OCI-LY1 (cell line): ENCODE data around the gene MBOAT1.

Experiments used
- H2AFZ ChIP-seq: fragments of 200-600 bp; sonication (generic), shearing (Covaris generic); 2 replicates; pipeline ENCODE4 v1.6.0; 2014; ENCODE audit warnings: antibody characterized with exemption, mild to moderate bottlenecking, low read length
- H3F3A ChIP-seq: fragments of 200-600 bp; sonication (generic), shearing (Covaris generic); 2 replicates; pipeline ENCODE4 v1.6.0; 2014; ENCODE audit warnings: mild to moderate bottlenecking, antibody characterized with exemption, low read length, moderate library complexity; ENCODE audit not compliant: insufficient read depth
- H3K27ac ChIP-seq: fragments of 200-600 bp; sonication (generic); 2 replicates; pipeline ENCODE4 v1.5.1; 2014; ENCODE audit warnings: low read length, mixed run types, mild to moderate bottlenecking, low read depth; ENCODE audit not compliant: poor library complexity, severe bottlenecking
- H3K27me3 ChIP-seq: fragments of 200-600 bp; sonication (generic); 2 replicates; pipeline ENCODE4 v1.6.0; 2014; ENCODE audit warnings: antibody characterized with exemption, mild to moderate bottlenecking, low read length, moderate library complexity; ENCODE audit not compliant: insufficient read depth
- H3K36me3 ChIP-seq: fragments of 200-600 bp; sonication (generic); 2 replicates; pipeline ENCODE4 v1.6.1; 2014; ENCODE audit warnings: mild to moderate bottlenecking, antibody characterized with exemption, low read length, moderate library complexity, mixed read lengths; ENCODE audit not compliant: insufficient read depth
- H3K4me1 ChIP-seq: fragments of 200-600 bp; sonication (generic); 2 replicates; pipeline ENCODE4 v1.5.1; 2014; ENCODE audit warnings: mild to moderate bottlenecking, low read length, moderate library complexity; ENCODE audit not compliant: insufficient read depth, severe bottlenecking
- H3K4me2 ChIP-seq: fragments of 200-600 bp; sonication (generic), shearing (Covaris generic); 2 replicates; pipeline ENCODE4 v1.6.1; 2014; ENCODE audit warnings: low read length
- H3K4me3 ChIP-seq: fragments of 200-600 bp; sonication (generic); 2 replicates; pipeline ENCODE4 v1.5.1; 2014; ENCODE audit warnings: low read length, low read depth, mild to moderate bottlenecking, mixed read lengths; ENCODE audit not compliant: poor library complexity, severe bottlenecking
- H3K79me2 ChIP-seq: fragments of 200-600 bp; shearing (Covaris generic); 2 replicates; pipeline ENCODE4 v1.6.1; 2016; ENCODE audit warnings: mixed run types, low read length, mixed read lengths; ENCODE audit not compliant: insufficient read depth
- H3K9ac ChIP-seq: fragments of 200-600 bp; sonication (generic), shearing (Covaris generic); 2 replicates; pipeline ENCODE4 v1.6.1; 2014; ENCODE audit warnings: mild to moderate bottlenecking, low read length, mixed read lengths
- H3K9me2 ChIP-seq: fragments of 200-600 bp; sonication (generic), shearing (Covaris generic); 2 replicates; pipeline ENCODE4 v1.6.1; 2014; ENCODE audit warnings: low read depth, mild to moderate bottlenecking, low read length, mixed read lengths
- H3K9me3 ChIP-seq: fragments of 200-600 bp; shearing (Covaris generic); 2 replicates; pipeline ENCODE4 v1.6.1; 2014; ENCODE audit warnings: low read length, mixed read lengths
- H4K20me1 ChIP-seq: fragments of 200-600 bp; sonication (generic), shearing (Covaris generic); 2 replicates; pipeline ENCODE4 v1.6.0; 2016; ENCODE audit warnings: mild to moderate bottlenecking, low read length; ENCODE audit not compliant: insufficient read depth
- EZH2 ChIP-seq: fragments of 200-600 bp; sonication (generic), shearing (Covaris generic); IDR thresholded peaks from 2 replicates; pipeline ENCODE4 v1.8.0; 2017; ENCODE audit warnings: borderline replicate concordance, mixed run types, mild to moderate bottlenecking, antibody characterized with exemption, low read length, moderate library complexity, mixed read lengths
- TF ChIP-seq, protein P1 (sequence below): fragments of 200-600 bp; sonication (generic), shearing (Covaris generic); IDR thresholded peaks from 2 replicates; pipeline ENCODE4 v1.5.1; 2017; ENCODE audit warnings: mild to moderate bottlenecking, antibody characterized with exemption, low read length, moderate library complexity, mixed read lengths

Gene MBOAT1, protein sequence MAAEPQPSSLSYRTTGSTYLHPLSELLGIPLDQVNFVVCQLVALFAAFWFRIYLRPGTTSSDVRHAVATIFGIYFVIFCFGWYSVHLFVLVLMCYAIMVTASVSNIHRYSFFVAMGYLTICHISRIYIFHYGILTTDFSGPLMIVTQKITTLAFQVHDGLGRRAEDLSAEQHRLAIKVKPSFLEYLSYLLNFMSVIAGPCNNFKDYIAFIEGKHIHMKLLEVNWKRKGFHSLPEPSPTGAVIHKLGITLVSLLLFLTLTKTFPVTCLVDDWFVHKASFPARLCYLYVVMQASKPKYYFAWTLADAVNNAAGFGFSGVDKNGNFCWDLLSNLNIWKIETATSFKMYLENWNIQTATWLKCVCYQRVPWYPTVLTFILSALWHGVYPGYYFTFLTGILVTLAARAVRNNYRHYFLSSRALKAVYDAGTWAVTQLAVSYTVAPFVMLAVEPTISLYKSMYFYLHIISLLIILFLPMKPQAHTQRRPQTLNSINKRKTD

DNA sequence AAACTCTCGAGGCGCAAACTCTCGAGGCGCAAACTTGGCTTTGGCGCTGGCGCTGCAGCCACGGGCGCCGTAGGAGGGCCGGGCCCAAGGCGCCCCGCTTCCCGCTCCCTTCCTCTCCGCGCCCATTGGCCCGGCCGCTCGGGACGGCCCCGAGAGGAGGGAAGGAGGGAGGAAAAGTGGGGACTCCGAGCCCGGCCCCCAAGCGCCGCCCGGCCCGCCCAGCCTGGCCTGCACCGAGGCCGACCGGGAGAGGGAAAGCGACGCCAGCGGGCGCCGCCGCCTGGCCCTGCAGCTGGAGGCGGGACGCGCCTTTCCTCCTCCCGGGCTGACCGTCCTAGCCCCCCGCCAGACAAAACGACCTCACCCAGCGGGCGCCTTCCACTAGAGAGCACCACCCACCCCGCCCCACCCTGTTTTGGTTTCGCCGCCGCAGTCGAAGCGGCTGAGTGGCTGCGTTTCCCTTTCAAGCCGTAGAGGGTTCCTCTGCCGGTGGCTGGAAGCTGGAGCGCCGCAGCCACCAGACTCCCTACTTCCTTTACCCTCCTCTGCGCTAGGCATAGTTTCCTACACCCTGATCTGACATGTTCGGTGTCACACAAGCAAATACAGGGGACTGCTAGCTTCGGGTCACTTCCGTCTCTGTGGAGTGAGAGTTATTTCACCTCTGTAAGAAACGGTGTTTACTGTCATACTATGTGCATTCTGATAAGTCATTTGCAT, at the start of gene MBOAT1:
TSS of gene MBOAT1 (minus strand) at position 78 of the 720 bp plus-strand sequence. CDS start 235 bp downstream, outside the sequence.
- H3K4me3 ChIP-seq = peak within 1 kb of the TSS; percentile 46
- TF ChIP-seq, protein P1, sequence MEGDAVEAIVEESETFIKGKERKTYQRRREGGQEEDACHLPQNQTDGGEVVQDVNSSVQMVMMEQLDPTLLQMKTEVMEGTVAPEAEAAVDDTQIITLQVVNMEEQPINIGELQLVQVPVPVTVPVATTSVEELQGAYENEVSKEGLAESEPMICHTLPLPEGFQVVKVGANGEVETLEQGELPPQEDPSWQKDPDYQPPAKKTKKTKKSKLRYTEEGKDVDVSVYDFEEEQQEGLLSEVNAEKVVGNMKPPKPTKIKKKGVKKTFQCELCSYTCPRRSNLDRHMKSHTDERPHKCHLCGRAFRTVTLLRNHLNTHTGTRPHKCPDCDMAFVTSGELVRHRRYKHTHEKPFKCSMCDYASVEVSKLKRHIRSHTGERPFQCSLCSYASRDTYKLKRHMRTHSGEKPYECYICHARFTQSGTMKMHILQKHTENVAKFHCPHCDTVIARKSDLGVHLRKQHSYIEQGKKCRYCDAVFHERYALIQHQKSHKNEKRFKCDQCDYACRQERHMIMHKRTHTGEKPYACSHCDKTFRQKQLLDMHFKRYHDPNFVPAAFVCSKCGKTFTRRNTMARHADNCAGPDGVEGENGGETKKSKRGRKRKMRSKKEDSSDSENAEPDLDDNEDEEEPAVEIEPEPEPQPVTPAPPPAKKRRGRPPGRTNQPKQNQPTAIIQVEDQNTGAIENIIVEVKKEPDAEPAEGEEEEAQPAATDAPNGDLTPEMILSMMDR = no peak
- no peak for TF ChIP-seq EZH2
- no peaks in the 10 kb centered on the region for H3K9me3 ChIP-seq
- H3K27ac ChIP-seq = no peak within 1 kb of the TSS
- H2AFZ ChIP-seq = no peak within 1 kb of the TSS
- H3F3A ChIP-seq = no peaks in the 10 kb centered on the region
- H3K36me3 ChIP-seq = no peaks in the 10 kb centered on the region
- H3K27me3 ChIP-seq = no peaks in the 10 kb centered on the region
- no peak within 1 kb of the TSS for H3K9ac ChIP-seq
- no peaks in the 10 kb centered on the region for H3K9me2 ChIP-seq
- peak within 1 kb of the TSS; percentile 62 for H3K4me2 ChIP-seq
- no peaks in the 10 kb centered on the region for H3K79me2 ChIP-seq
- no peaks in the 10 kb centered on the region for H4K20me1 ChIP-seq
- H3K4me1 ChIP-seq = no peaks in the 10 kb centered on the region

DNA sequence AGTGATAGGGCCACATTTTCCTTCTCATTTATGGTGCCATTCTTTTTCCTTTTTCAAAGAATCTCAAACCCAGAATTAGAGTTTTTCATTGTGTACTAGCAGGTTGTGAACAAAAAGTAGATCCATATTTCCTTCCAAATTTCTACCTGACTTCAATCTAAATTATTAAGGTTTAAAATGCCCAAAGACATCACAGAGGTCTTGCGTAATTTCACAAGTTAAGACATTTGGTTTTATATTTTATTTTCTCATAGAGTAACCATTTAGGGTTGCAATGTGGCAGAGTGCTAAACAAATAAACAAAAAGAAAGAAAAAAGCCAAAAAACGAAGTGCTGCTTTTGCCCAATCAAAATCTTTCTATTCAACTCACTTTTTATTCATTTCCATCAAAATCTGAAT, 49.4 kb upstream of the MBOAT1 start:
- no peaks in the 10 kb centered on the region for H3K4me1 ChIP-seq
- H3K4me2 ChIP-seq = no peak overlapping the region
- H3K79me2 ChIP-seq = no peaks in the 10 kb centered on the region
- TF ChIP-seq, protein P1 = no peak
- TF ChIP-seq EZH2 = no peak
- no peaks in the 10 kb centered on the region for H4K20me1 ChIP-seq
- H3K4me3 ChIP-seq = no peak overlapping the region
- no peaks in the 10 kb centered on the region; the same call in 1 of the 2 replicates for H3K9me3 ChIP-seq
- H3K9ac ChIP-seq = no peak overlapping the region
- H3F3A ChIP-seq = no peaks in the 10 kb centered on the region
- no peaks in the 10 kb centered on the region for H3K36me3 ChIP-seq
- no peak overlapping the region for H3K27ac ChIP-seq
- H3K9me2 ChIP-seq = no peaks in the 10 kb centered on the region
- H2AFZ ChIP-seq = no peak overlapping the region
- no peaks in the 10 kb centered on the region for H3K27me3 ChIP-seq

DNA sequence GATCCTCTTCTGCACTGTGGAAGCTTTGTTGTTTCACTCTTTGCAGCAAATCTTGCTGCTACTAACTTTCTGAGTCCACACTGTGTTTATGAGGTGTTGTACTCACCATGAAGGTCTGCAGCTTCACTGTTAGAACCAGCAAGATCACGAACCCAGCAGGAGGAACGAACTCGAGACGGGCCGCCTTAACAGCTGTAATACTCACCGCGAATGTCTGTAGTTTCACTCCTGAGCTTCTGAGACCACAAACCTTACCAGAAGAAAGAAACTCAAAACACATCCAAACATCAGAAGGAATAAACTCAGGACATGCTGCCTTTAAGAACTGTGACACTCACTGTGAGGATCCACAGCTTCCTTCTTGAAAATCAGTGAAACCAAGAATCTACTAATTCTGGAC, 48.1 kb upstream of the MBOAT1 start:
- no peaks in the 10 kb centered on the region; the same call in 1 of the 2 replicates for H3K9me3 ChIP-seq
- no peaks in the 10 kb centered on the region for H3K4me1 ChIP-seq
- H4K20me1 ChIP-seq = no peaks in the 10 kb centered on the region
- H3K27ac ChIP-seq = no peak overlapping the region
- H3K9me2 ChIP-seq = no peaks in the 10 kb centered on the region
- H3F3A ChIP-seq = no peaks in the 10 kb centered on the region
- H3K79me2 ChIP-seq = no peaks in the 10 kb centered on the region
- no peaks in the 10 kb centered on the region for H3K36me3 ChIP-seq
- no peak overlapping the region for H3K4me2 ChIP-seq
- no peak overlapping the region for H2AFZ ChIP-seq
- H3K27me3 ChIP-seq = no peaks in the 10 kb centered on the region
- TF ChIP-seq EZH2 = no peak
- TF ChIP-seq, protein P1 = no peak
- no peak overlapping the region for H3K4me3 ChIP-seq
- H3K9ac ChIP-seq = no peak overlapping the region
